AG08395 (cell line): ENCODE results near the gene ACBD7.
A peak's percentile ranks its signal among the peaks of the same experiment; 100 is the strongest.

ENCODE experiments used
- DNase-seq: peaks from one replicate; pipeline ENCODE4 v3.0.0; 2012; ENCODE audit warnings: mixed read lengths, low spot score

ACBD7 gene

DNA sequence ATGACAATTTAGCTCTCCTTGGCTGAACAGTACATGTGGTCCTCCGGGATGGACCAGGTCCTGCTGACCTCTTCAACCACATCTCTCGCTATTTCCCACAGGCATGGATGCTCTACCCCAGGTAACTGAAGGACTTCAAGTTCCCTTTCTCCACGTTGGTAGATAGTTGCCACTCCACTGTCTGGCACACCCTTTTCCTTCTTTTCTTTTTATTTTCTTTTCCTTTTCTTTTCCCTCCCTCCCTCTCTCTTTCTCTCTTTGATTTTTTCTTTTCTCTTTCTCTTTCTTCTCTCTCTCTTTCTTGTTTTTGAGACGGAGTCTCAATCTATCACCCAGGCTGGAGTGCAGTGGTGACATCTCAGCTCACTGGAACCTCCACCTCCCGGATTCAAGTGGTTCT lies 2.8 kb upstream of the ACBD7 start:
- DNase-seq: no peak

DNA sequence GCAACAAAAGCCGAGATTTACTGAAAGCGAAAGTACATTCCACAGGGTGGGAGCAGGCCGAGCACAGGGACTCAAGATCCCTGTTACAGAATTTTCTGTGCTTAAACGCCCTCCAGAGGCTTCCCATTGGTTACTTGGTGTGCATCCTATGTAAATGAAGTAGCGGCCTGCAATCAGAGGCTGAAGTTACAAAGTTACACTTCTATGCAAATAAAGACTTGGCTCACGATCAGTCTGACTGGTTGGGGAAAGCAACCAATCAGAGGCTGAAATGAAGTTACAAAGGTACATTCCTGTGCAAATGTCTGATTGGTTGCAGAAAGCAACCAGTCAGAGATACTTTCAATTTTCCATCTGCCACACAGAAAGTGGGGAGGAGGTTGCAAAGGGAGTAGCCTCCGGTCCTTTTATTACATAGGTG lies 4.1 kb downstream of the ACBD7 start:
- DNase-seq: peak; percentile 81

DNA sequence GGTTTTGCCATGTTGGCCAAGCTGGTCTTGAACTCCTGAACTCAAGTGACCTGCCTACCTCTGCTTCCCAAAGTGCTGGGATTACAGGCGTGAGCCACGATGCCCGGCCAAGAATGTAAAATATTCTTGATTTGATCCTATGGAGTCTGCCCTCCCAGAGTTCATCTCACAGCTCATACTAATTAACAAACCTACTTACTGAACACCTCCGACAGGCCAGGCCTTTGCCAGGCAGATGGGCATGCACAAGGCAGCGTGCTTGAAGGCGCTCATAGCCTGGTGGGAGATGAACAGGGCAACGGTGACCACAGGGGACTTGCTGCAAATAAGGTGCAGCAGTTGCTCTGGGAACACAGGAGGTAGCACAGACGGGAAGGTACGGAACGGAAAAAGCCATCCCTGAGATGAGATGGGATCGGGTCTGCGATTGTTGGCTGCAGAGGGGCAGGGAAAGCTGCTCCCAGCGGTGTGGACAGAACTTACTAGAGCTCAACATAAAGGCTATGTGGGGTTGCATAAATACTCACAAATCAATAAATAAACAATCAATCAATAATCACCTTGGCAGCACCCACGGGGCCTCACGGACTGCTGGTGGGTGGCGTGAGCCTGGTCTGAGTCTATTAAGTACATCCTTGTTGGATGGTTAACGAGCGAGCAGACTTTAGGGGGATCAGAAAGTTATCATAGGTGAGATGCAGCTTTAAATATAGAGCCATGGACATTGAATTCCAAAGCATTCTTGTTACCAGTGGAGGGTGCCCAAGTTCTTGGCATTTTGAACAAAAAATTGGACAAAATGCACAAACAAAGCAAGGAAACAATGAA lies 4.7 kb downstream of the ACBD7 start:
- DNase-seq: no peak

DNA sequence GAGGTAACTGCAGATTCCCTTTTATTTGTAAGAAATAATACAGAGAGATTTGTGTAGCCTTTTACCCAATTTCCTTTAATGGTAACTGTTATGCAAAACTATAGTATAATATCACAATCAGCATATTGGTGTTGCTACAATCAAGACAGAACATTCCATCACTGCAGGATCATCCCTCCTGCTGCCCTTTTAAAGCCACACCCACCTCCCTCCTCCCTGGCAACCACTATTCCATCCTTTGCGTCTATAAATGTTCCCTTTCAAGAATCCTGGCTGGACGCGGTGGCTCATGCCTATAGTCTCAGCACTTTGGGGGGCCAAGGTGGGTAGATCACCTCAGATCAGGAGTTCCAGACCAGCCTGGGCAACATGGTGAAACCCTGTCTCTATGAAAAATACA lies 13.2 kb downstream of the ACBD7 start:
- DNase-seq: no peak

DNA sequence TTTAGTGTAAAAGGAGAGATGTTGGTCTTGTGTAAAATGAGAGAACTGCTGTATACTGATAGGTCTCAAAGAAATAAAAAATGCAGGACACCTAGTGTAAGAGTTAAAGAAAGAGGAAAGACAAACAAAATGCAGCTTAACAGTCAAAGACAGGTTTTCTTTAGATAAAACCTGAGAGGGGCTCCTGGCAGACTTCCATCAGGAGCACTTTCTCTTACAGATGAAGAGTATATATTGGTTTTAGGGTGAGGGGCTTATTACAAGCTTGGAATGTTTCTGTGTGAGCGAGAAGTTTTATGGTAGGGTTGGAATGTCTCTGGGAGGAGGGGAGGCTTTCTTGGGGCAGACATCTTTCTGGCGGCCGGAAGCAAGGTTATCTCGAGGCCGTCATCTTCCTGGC lies 16.2 kb downstream of the ACBD7 start:
- DNase-seq: no peak

DNA sequence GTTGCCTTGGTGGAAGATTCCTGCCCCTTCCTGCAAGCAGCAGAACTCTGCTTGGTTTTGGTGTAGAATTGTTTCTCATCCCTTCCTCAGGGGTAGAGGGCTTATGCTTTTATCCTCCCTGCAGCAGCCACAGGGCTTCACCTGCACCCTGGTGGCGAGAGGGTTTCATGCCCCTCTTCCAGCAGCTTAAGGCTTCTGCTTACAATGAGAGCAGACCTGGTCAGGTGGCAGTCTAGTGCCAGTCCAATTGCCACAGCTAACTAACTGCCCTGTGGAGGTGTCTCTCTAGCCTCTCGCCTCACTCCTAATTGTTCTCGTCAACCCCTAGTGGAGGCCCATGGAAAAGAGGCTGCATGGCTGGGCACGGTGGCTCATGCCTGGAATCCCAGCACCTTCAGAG lies 19.3 kb downstream of the ACBD7 start:
- no peak for DNase-seq

DNA sequence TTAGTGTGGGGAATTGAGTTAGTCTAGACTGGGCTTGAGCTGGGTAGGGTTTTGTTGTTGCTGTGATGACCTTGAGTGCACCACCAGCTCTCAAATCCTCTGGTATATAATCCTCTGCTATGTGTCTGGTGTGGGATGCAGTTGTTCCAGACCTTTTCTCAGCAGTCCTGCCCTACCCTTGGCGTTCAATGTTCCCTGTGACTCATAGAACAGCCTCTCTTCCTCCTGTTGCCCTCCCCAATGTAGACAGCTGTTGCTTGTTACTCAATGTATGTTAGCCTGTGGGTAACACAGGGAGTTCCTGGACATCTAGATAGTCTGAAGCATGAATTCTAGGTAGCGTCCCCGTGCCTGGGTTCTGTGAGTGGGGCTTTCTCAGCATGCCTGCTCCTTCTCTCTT lies 19.8 kb downstream of the ACBD7 start:
- peak; percentile 48 for DNase-seq

DNA sequence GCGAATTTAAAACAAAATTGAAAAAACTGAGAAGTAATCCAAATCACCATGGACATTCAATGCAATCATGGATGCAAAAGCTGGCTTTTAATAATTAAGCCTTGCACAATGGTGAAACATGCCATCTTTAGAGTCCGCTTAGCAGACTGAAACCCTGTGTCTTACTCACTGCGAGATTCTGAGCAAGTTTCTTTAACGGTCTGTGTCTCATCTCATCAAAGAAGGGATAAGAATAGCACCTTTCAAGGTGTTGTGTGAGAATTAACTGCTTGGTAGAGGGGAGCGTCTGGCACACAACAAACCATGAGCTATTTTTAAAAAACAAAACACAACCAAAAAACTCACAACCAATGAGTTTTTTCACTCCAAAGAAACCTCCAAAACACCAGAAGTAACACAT lies 21.4 kb downstream of the ACBD7 start:
- DNase-seq: no peak

DNA sequence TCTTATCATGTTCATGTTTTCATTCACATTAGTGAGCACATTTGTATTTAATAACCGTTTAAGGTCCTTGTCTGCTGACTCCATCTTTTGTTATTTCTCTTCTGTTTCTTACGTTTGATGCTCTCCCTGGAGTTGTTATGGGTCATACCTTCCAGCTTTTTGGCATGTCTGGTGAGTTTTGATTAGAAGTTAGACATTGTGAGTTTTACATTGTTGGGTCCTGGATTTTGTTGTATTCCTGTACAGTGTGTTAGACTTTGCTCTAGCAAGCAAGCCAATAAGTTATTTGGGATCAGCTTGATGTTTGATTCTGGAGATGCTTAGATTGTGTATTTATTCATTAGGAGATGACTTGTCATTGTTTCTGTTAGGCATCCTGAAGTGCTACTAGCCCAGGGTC lies 27.9 kb downstream of the ACBD7 start:
- DNase-seq: no peak

DNA sequence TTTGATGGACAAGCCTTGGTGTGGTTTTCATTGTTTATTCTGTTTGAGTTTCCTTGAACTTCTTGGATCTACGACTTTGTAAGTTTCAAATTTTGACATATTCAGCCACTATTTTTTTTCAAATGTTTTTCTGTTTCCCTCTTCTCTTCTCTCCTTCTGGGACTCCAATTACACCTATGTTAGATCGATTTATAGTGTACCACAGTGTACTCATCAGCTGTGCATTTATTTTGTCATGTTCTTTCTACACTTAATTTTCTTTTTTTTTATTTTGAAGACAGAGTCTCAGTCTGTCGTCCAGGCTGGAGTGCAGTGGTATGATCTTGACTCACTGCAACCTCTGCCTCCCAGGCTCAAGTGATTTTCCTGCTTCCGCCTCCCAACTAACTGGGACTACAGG lies 28.7 kb downstream of the ACBD7 start:
- DNase-seq: no peak

DNA sequence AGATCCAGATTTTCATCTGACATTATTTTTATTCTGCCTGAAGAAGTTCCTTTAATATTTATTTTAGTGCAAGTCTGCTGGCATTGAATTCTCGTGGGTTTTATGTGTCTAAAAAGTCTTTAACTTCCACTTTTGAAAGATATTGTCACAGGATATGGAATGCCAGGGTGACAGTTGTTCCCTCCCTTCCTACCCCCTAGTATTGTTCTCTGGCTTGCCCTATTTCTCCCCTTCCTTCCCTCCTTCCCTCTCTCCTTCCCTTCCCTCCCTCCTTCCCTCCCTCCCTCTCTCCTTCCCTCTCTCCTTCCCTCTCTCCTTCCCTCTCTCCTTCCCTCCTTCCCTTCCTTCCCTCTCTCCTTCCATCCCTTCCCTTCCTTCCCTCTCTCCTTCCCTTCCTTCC lies 29.9 kb downstream of the ACBD7 start:
- DNase-seq: no peak

DNA sequence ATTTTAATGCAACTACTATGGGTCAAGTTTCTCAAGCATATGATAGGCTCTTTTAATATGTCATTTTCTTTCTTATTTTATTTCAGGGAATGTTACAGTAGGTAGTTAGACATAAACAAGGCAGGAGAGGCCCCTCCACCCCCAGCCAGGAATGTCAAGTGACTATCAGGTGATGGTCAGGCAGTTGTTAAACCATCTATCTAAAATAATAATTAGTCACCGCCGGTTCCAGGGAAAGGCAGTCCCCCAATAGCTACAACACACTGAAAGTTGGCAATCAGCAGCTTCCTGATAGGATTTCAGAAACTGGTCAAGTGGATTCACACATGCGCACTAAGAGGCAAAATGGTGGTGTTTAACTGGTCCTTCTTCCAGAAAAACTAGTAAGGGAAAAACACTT lies 35.5 kb downstream of the ACBD7 start:
- DNase-seq: no peak

DNA sequence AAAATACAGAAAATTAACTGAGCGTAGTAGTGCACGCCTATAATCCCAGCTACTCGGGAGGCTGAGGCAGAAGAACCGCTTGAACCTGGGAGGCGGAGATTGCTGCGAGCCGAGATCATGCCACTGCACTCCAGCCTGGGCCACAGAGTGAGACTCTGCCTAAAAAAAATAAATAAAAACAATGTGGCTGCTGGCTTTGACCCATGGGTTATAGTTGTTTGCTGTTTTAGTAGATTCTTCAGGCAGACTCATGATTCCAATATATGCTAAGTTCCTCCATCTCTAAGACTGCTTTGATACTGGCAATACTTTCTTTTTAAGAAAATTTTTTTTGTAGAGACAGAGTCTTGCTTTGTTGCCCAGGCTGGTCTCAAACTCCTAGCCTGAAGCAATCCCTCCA lies 36.5 kb downstream of the ACBD7 start:
- no peak for DNase-seq

DNA sequence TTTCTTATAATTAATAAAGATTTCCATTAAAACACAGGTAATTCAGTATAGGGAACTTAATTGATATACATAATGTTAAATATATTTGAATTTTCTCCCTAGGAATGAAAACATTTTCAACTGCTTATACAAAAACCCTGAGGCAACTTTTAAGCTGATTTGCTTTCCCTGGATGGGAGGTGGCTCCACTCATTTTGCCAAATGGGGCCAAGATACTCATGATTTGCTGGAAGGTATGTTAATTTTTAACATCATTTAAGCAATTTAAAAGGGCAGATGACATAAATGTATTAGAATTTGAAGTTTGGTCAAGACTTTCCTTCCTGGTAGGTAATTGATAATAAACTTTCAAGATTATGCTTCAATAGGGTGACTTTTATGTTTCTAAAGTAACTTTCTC lies 39.0 kb downstream of the ACBD7 start:
- DNase-seq: no peak

DNA sequence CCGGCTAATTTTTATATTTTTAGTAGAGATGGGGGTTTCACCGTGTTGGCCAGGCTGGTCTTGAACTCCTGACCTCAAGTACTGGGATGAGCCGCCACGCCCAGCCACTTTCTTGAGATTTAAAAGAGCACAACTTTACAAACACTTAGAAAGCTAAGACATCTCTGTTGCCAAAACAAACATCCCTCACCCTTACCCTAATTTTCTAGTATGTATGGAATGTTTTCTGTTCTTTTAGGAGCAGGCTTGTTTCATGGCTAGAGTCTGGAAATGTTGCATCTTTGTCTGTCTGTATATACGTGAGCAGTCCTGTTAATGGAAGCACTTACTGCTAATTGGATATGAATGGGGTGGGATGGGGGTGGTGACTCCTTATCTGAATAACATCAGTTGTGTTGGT lies 42.0 kb downstream of the ACBD7 start:
- DNase-seq: no peak

DNA sequence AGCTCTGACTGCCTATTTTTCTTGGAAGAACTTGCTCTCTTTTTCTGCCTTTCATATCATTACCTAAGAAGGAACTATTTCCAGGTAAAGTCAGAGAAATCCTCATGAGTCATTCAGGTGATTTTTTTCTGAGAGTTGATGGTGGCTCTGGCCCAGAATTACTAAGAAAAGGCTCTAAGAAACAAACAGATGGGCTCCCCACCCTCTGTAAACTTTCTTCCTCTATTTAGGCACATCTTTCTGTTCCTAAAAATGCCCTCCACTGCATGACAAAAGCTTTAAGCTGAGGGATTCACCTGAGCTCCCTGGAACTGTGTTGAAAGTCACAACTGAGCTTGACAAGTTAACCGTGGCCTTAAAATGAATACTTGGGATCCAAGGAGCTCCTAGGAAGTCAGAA lies 43.2 kb downstream of the ACBD7 start:
- DNase-seq: no peak

DNA sequence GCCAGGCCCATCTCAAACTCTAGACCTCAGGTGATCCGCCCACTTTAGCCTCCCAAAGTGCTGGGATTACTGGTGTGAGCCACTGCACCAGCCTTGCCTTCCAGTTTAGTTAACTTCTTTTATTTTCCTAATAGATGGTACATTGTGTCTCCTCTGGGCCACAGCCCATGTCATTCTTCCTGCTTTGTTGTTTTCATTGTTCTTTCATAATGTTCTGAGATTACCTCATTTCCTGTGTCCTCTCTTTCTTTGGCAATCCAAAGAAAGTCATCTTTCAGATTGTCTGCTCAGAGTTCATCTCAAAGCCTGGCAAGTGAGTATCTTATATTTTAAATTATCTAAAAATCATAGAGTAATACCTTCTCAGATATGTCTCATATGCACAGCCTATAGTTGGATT lies 44.9 kb downstream of the ACBD7 start, which contains the start of gene OLAH:
OLAH (plus strand) TSS at position 270 of the 400 bp plus-strand sequence. CDS start 3,346 bp downstream, outside the sequence.
- DNase-seq: no peak

DNA sequence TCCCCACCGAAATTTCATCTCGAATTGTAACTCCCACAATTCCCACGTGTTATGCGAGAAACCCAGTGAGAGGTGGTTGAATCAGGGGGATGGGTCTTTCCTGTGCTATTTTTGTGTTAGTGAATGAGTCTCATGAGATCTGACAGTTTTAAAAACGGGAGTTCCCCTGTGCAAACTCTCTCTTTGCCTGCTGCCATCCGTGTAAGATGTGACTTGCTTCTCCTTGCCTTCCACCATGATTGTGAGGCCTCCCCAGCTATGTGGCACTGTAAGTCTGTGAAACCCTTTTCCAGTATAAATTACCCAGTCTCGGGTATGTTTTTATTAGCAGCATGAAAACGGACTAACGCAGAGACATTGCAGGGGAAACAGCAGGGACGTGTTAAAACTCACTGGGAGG lies 50.2 kb downstream of the ACBD7 start:
- DNase-seq: no peak

DNA sequence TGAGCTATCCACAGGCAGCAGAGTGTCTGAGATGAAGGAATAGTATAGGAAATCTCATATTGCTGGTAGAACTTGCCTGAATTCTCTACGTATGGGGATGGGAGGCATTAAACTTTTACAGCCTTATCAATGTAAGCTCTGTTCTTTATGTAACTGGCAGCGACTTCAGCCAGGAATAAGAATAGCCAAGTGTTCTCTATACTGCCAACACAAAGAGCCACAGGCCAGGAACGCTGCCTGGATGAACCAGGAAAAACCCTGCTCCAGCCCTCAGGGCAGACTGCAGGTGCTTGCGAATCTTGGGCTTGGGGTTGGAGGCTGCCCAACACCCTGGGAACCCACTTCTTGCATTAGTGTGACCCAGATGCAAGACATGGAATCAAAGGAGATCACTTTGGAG lies 50.9 kb downstream of the ACBD7 start:
- no peak for DNase-seq

DNA sequence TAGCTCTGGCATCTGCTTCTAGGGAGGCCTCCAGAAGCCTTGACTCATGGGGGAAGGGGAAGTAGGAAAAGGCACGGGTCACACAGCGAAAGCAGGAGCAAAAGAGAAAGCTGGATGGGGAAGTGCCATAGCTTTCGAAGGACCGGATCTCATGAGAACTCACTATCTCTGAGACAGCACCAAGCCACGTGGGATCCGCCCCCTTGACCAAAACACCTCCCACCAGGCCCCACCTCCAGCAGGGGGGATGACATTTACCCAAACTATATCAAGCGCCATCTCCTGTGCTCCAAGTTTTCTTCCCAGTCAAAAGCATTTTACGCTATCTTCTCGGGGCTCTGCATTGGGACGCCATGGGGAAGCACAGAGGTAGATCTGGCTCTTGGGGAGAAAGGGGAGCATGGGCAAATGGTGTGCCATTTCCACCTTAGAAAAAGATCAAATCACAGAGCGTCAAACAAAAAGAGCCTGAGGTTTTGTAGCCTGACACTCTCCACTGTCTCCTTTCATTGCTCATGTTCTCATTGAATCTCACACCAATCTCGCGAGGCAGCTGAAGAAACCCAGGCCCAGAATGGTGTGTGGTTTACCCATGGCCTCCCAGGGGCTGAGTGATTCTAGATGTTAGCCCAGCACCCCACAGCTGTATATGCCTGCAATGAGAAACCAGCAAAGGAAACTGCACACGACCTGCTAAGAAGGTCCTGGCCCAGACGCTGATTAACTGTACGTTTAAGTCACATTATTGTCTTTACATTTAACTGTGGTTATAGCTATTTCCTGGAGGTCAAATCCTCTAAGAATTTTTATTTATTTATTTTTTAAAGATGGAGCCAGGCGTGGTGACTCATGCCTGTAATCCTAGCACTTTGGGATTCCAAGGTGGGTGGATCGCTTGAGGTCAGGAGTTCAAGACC lies 52.9 kb downstream of the ACBD7 start:
- DNase-seq: no peak

DNA sequence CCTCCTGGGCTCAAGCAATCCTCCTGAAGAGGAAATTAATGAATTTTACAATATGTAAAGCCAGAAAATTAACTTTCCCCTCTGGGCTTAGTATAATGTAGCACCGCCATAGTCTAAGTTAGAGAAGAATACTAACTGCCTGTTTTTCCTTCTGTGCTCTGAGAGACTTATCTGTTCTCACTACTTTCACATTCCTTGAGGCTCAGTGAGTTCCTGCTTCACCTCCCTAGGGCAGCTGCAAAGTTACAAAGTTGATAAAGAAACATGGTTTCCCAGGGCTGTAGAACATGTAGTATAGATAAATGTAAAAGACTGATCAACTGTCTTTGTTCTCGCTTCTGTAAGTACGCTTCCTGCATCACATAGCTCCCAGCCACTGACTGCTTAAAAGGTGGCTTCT lies 60.8 kb downstream of the ACBD7 start:
- no peak for DNase-seq
